ENCODE data around the gene TLR9. TPM values are rescaled to one million over a fixed set of nuclear protein-coding genes. Genes with fewer than 3 reads are reported as not detected.

TLR9 gene
- total RNA-seq, 1 experiment from 2014 or later = not detected

- intact Hi-C loops (cut with micrococcal nuclease; ENCODE audit: unreplicated experiment) (no loop called here), in situ Hi-C loops (cut with HindIII; ENCODE audit: low pct_unique_long_range_greater_than_20kb, low sequenced_read_pairs) (no loop called here)
- TF ChIP-seq REST (IDR thresholded peaks at IDR 0.05; ENCODE audit: insufficient read depth in 1 of 2, low read depth in 2 of 2, low read length in 1 of 2) = no peak
- TF ChIP-seq CTCF (IDR thresholded peaks at IDR 0.05) = no peak
- no peak for TF ChIP-seq POLR2AphosphoS5 (IDR thresholded peaks at IDR 0.05; ENCODE audit: low read depth, low read length)
- TF ChIP-seq SIN3A (IDR thresholded peaks at IDR 0.05; ENCODE audit: borderline replicate concordance, insufficient read depth, low read depth, low read length) = no peak
- no peak for TF ChIP-seq TCF7L2 (IDR thresholded peaks at IDR 0.05; ENCODE audit: low read depth, low read length)
- CTCF ChIA-PET = no interaction called here
- H3K36me3 ChIP-seq (ENCODE audit: control insufficient read depth, insufficient read depth, low read length) = peaks cover 3% of the 10 kb centered on the region
- POLR2A ChIA-PET = no interaction called here
- no peak overlapping the region for H3K27ac ChIP-seq (ENCODE audit: low read length)
- BruUV-seq (replicated peaks) = no TSS peak
- DNase-seq (ENCODE audit: low read depth, low spot score) = no peak
- H3K27me3 ChIP-seq (ENCODE audit: control insufficient read depth, insufficient read depth, low read length) = no peaks in the 10 kb centered on the region
- no peak overlapping the region for H3K4me3 ChIP-seq (ENCODE audit: low read depth in 2 of 2, low read length in 2 of 2)
- peaks cover 14% of the 10 kb centered on the region for H3K4me1 ChIP-seq (ENCODE audit: control insufficient read depth, insufficient read depth, low read length)
- no peaks in the 10 kb centered on the region for H3K9me3 ChIP-seq (ENCODE audit: control insufficient read depth, insufficient read depth, low read depth, low read length)
- ATAC-seq = no peak
Measured at GRCh38 chr3:52195823-52196331, 29.6 kb downstream of the TLR9 start.

GRCh38 chr3:52195291-52195597, 30.2 kb downstream of the TLR9 start:
- Histone ChIP-seq H3K9me3 (ENCODE audit: control insufficient read depth, insufficient read depth, low read depth, low read length) (no peaks in the 10 kb centered on the region), H3K27ac (ENCODE audit: low read length) (no peak overlapping the region), H3K27me3 (ENCODE audit: control insufficient read depth, insufficient read depth, low read length) (no peaks in the 10 kb centered on the region), H3K36me3 (ENCODE audit: control insufficient read depth, insufficient read depth, low read length) (no peaks in the 10 kb centered on the region; the same call in 1 of the 2 replicates), H3K4me1 (ENCODE audit: control insufficient read depth, insufficient read depth, low read length) (peaks cover 14% of the 10 kb centered on the region), H3K4me3 (ENCODE audit: low read depth in 2 of 2, low read length in 2 of 2) (no peak overlapping the region)
- intact Hi-C loops (cut with micrococcal nuclease; ENCODE audit: unreplicated experiment) = no loop called here
- DNase-seq (ENCODE audit: low read depth, low spot score) = no peak
- ChIA-PET CTCF (no interaction called here), POLR2A (no interaction called here)
- TF ChIP-seq POLR2AphosphoS5 (IDR thresholded peaks at IDR 0.05; ENCODE audit: low read depth, low read length) (no peak), CTCF (IDR thresholded peaks at IDR 0.05) (no peak), SIN3A (IDR thresholded peaks at IDR 0.05; ENCODE audit: borderline replicate concordance, insufficient read depth, low read depth, low read length) (no peak)
- no TSS peak for BruUV-seq (replicated peaks)
- no peak for ATAC-seq
- in situ Hi-C loops (cut with HindIII; ENCODE audit: low pct_unique_long_range_greater_than_20kb, low sequenced_read_pairs) = no loop called here
